Liver (tissue), 9 donors: ENCODE measurements around the gene OGFR. TPM values are rescaled to one million over a fixed set of nuclear protein-coding genes. Genes with fewer than 3 reads are reported as not detected.

Experiments
- DNase-seq: peaks from one replicate; pipeline ENCODE4 v3.0.0-alpha.2; 2017; ENCODE audit warnings: low spot score
- H3K27ac ChIP-seq, 2 donors: one replicate each; pipeline ENCODE4 v1.7.0; 2013; ENCODE audit warnings: inconsistent platforms in 2 of 2, low read length in 2 of 2, control low read depth in 1 of 2, low read depth in 1 of 2, mild to moderate bottlenecking in 1 of 2
- H3K27me3 ChIP-seq, 4 donors: one replicate each; pipeline versions ENCODE4 v1.6.1 to v1.7.0; 2013; ENCODE audit warnings: low read length in 3 of 4, inconsistent platforms in 1 of 4, mild to moderate bottlenecking in 1 of 4, moderate library complexity in 1 of 4; ENCODE audit not compliant: control insufficient read depth in 4 of 4, insufficient read depth in 4 of 4
- H3K36me3 ChIP-seq, 4 donors: one replicate each; pipeline versions ENCODE4 v1.6.1 to v1.7.0; 2013; ENCODE audit warnings: low read length in 3 of 4, mild to moderate bottlenecking in 3 of 4, low read depth in 1 of 4, moderate library complexity in 1 of 4; ENCODE audit not compliant: control insufficient read depth in 4 of 4, insufficient read depth in 3 of 4
- H3K4me1 ChIP-seq, 4 donors: one replicate each; pipeline versions ENCODE4 v1.6.1 to v1.7.0; 2013; ENCODE audit warnings: low read length in 3 of 4, mild to moderate bottlenecking in 3 of 4, moderate library complexity in 1 of 4; ENCODE audit not compliant: control insufficient read depth in 4 of 4, insufficient read depth in 4 of 4
- H3K4me3 ChIP-seq, 3 donors: one replicate each; pipeline versions ENCODE4 v1.6.1 to v1.7.0; 2013; ENCODE audit warnings: low read length in 3 of 3, control low read depth in 1 of 3, low read depth in 1 of 3, mild to moderate bottlenecking in 1 of 3
- H3K9ac ChIP-seq, 2 donors: one replicate each; pipeline ENCODE4 v1.7.0; 2013; ENCODE audit warnings: low read length in 2 of 2, mild to moderate bottlenecking in 2 of 2, moderate library complexity in 2 of 2, control low read depth in 1 of 2, low read depth in 1 of 2
- H3K9me3 ChIP-seq, 4 donors: one replicate each; pipeline versions ENCODE4 v1.6.1 to v1.7.0; 2013; ENCODE audit warnings: low read length in 3 of 4; ENCODE audit not compliant: control insufficient read depth in 4 of 4
- CTCF ChIP-seq: fragments of 150-350 bp; IDR thresholded peaks from 2 replicates; pipeline ENCODE4 v1.5.1; 2017; ENCODE audit warnings: improper control_type of control experiment, low read depth, low read length; ENCODE audit not compliant: missing input control
- EGR1 ChIP-seq, 2 donors: IDR thresholded peaks; 2 replicates each; pipeline ENCODE4 v1.6.1; 2016 to 2018; ENCODE audit warnings: antibody characterized with exemption in 2 of 2, low read depth in 2 of 2
- FOXA1 ChIP-seq: IDR thresholded peaks from 2 replicates; pipeline ENCODE4 v1.6.1; 2016; ENCODE audit warnings: antibody characterized with exemption
- FOXA2 ChIP-seq: IDR thresholded peaks from 2 replicates; pipeline ENCODE4 v1.6.1; 2016; ENCODE audit warnings: antibody characterized with exemption
- GABPA ChIP-seq, 2 donors: IDR thresholded peaks in 1 of 2; conservative IDR thresholded peaks in 1 of 2; 2 replicates each; pipeline ENCODE4 v1.6.1; 2016; ENCODE audit warnings: antibody characterized with exemption in 2 of 2, mild to moderate bottlenecking in 1 of 2, moderate library complexity in 1 of 2
- HNF4A ChIP-seq, 2 donors: conservative IDR thresholded peaks; 2 replicates each; pipeline ENCODE4 v1.6.1; 2016; ENCODE audit warnings: antibody characterized with exemption in 2 of 2, mild to moderate bottlenecking in 2 of 2
- HNF4G ChIP-seq: IDR thresholded peaks from 2 replicates; pipeline ENCODE4 v1.6.1; 2016; ENCODE audit warnings: antibody characterized with exemption
- JUND ChIP-seq, 2 donors: IDR thresholded peaks; 2 replicates each; pipeline ENCODE4 v1.6.1; 2016; ENCODE audit warnings: antibody characterized with exemption in 2 of 2
- MAX ChIP-seq: IDR thresholded peaks from 2 replicates; pipeline ENCODE4 v1.6.1; 2016; ENCODE audit warnings: antibody characterized with exemption
- NR2F2 ChIP-seq: IDR thresholded peaks from 2 replicates; pipeline ENCODE4 v1.6.1; 2016; ENCODE audit warnings: antibody characterized with exemption
- RAD21 ChIP-seq, 2 donors: IDR thresholded peaks; 2 replicates each; pipeline ENCODE4 v1.6.1; 2016; ENCODE audit warnings: antibody characterized with exemption in 2 of 2, mild to moderate bottlenecking in 2 of 2
- RXRA ChIP-seq, 2 donors: IDR thresholded peaks; 2 replicates each; pipeline ENCODE4 v1.6.1; 2017 to 2018; ENCODE audit warnings: antibody characterized with exemption in 2 of 2, mild to moderate bottlenecking in 1 of 2
- SP1 ChIP-seq: IDR thresholded peaks from 2 replicates; pipeline ENCODE4 v1.6.1; 2018; ENCODE audit warnings: antibody characterized with exemption, mild to moderate bottlenecking
- TAF1 ChIP-seq: conservative IDR thresholded peaks from 2 replicates; pipeline ENCODE4 v1.6.1; 2016; ENCODE audit warnings: antibody characterized with exemption, mild to moderate bottlenecking
- YY1 ChIP-seq: IDR thresholded peaks from 2 replicates; pipeline ENCODE4 v1.6.1; 2016; ENCODE audit warnings: antibody characterized with exemption, mild to moderate bottlenecking
- ZBTB33 ChIP-seq: IDR thresholded peaks from 2 replicates; pipeline ENCODE4 v1.6.1; 2016; ENCODE audit warnings: antibody characterized with exemption
- WGBS: extraction: QIAGEN DNeasy Blood & Tissue Kit; methylation state at CpG from one replicate; pipeline ENCODE4 v1.1.7; 2013; 5-methylcytosine and 5-hydroxymethylcytosine counted together
- polyA plus RNA-seq, 2 donors: library from polyadenylated mRNA; stranded (reverse) in 1 of 2; unstranded in 1 of 2; fragments of 200-250 nt in 1 of 2; fragments of >200 nt in 1 of 2; fragmentation: Nextera tagmentation in 1 of 2; extraction: Ambion mirVana in 1 of 2; gene quantifications; one replicate each; pipeline versions ENCODE4 v1.2.1 to v1.2.3, GENCODE V29; 2013 to 2015
- total RNA-seq, 2 donors: library from RNA; depleted of rRNA; stranded (reverse); fragments of >200 nt; gene quantifications; one replicate each; pipeline ENCODE4 v1.2.3, GENCODE V29; 2014
- TF ChIP-seq, protein P1 (sequence below): IDR thresholded peaks from 2 replicates; pipeline ENCODE4 v1.6.1; 2016; ENCODE audit warnings: antibody characterized with exemption
- TF ChIP-seq, protein P2 (sequence below): IDR thresholded peaks from 2 replicates; pipeline ENCODE4 v1.6.1; 2016; ENCODE audit warnings: antibody characterized with exemption, mild to moderate bottlenecking
- donor health status: healthy.
- donor health status: healthy.
- donor health status: healthy.
- donor health status: healthy.
- donor health status: healthy.

Gene OGFR
- total and polyA plus RNA-seq, 4 donors, result 5.9 to 59.4 (median 29.4) TPM

DNA sequence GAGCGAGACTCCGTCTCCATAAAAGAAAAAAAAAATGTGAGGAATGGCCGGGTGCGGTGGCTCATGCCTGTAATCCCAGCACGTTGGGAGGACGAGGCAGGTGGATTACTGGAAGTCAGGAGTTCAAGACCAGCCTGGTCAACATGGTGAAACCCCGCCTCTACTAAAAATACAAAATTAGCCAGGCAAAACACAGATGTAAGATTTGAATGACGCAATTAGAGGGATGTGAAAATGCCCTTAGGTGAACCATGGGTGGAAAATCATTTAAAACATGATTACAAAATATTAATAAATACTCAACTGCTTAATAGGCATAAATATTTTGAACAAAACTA lies 33.1 kb downstream of the OGFR start:
- Histone ChIP-seq H3K4me3 (no peak overlapping the region), H3K4me1 (peaks cover 4 to 23% (median 12%) of the 10 kb centered on the region in 4 donors), H3K27me3 (no peaks in the 10 kb centered on the region), H3K9me3 (no peaks in the 10 kb centered on the region), H3K36me3 (peaks cover 0 to 3% (median 0%) of the 10 kb centered on the region in 4 donors), H3K27ac (peak overlapping the region; percentile 71 to 74), H3K9ac (no peak overlapping the region)
- no peak for DNase-seq
- WGBS, result 58% methylated on average over 8 of the region's 8 CpGs
- TF ChIP-seq, protein P1, sequence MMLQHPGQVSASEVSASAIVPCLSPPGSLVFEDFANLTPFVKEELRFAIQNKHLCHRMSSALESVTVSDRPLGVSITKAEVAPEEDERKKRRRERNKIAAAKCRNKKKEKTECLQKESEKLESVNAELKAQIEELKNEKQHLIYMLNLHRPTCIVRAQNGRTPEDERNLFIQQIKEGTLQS, result peak; percentile 39
- TF ChIP-seq JUND (IDR thresholded peaks at IDR 0.05) (peak in 1 of 2 donors; percentile 18), NR2F2 (no peak), RAD21 (IDR thresholded peaks at IDR 0.05) (no peak)

GRCh38 chr20:62838128-62838891 lies 33.7 kb downstream of the OGFR start:
- no peak for DNase-seq
- no peak for TF ChIP-seq CTCF
- no peak for TF ChIP-seq GABPA (IDR thresholded peaks at IDR 0.05 in 1 of 2, conservative IDR thresholded peaks at IDR 0.05 in 1 of 2)
- TF ChIP-seq RAD21 (IDR thresholded peaks at IDR 0.05), result peak; percentile 22 to 48
- TF ChIP-seq ZBTB33, result peak; percentile 28
- TF ChIP-seq FOXA2, result no peak
- TF ChIP-seq, protein P1, result peak; percentile 24
- TF ChIP-seq SP1, result peak; percentile 93
- TF ChIP-seq EGR1 (IDR thresholded peaks at IDR 0.05; ENCODE audit: low read depth in 2 of 2), result peak in 1 of 2 donors; percentile 33
- TF ChIP-seq TAF1, result no peak
- no peak for TF ChIP-seq FOXA1
- TF ChIP-seq NR2F2, result peak; percentile 36
- TF ChIP-seq RXRA (IDR thresholded peaks at IDR 0.05), result peak; percentile 86 to 89
- TF ChIP-seq JUND (IDR thresholded peaks at IDR 0.05), result peak in 1 of 2 donors; percentile 80
- TF ChIP-seq HNF4A (conservative IDR thresholded peaks at IDR 0.05), result peak; percentile 83 to 85
- peak; percentile 27 for TF ChIP-seq HNF4G
- TF ChIP-seq YY1, result peak; percentile 52
- TF ChIP-seq, protein P2, sequence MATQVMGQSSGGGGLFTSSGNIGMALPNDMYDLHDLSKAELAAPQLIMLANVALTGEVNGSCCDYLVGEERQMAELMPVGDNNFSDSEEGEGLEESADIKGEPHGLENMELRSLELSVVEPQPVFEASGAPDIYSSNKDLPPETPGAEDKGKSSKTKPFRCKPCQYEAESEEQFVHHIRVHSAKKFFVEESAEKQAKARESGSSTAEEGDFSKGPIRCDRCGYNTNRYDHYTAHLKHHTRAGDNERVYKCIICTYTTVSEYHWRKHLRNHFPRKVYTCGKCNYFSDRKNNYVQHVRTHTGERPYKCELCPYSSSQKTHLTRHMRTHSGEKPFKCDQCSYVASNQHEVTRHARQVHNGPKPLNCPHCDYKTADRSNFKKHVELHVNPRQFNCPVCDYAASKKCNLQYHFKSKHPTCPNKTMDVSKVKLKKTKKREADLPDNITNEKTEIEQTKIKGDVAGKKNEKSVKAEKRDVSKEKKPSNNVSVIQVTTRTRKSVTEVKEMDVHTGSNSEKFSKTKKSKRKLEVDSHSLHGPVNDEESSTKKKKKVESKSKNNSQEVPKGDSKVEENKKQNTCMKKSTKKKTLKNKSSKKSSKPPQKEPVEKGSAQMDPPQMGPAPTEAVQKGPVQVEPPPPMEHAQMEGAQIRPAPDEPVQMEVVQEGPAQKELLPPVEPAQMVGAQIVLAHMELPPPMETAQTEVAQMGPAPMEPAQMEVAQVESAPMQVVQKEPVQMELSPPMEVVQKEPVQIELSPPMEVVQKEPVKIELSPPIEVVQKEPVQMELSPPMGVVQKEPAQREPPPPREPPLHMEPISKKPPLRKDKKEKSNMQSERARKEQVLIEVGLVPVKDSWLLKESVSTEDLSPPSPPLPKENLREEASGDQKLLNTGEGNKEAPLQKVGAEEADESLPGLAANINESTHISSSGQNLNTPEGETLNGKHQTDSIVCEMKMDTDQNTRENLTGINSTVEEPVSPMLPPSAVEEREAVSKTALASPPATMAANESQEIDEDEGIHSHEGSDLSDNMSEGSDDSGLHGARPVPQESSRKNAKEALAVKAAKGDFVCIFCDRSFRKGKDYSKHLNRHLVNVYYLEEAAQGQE, result peak; percentile 68
- TF ChIP-seq MAX, result peak; percentile 28
- Histone ChIP-seq H3K9ac (no peak overlapping the region), H3K36me3 (peaks cover 0 to 3% (median 0%) of the 10 kb centered on the region in 4 donors), H3K27ac (peak overlapping the region; percentile 71 to 74), H3K4me3 (no peak overlapping the region), H3K4me1 (peaks cover 0 to 18% (median 9%) of the 10 kb centered on the region in 4 donors), H3K27me3 (no peaks in the 10 kb centered on the region), H3K9me3 (no peaks in the 10 kb centered on the region)
- 59% methylated on average over 27 of the region's 27 CpGs for WGBS
